Ishikawa (cell line): ENCODE data around the gene KRTAP9-8.

Source experiments
- CEBPB ChIP-seq: IDR thresholded peaks from 2 replicates; pipeline ENCODE4 v1.6.1; 2012
- CREB1 ChIP-seq: IDR thresholded peaks from 2 replicates; pipeline ENCODE4 v1.6.1; 2012; ENCODE audit warnings: low read depth
- EGR1 ChIP-seq: IDR thresholded peaks from 2 replicates; pipeline ENCODE4 v1.6.1; 2012
- EP300 ChIP-seq: IDR thresholded peaks from 2 replicates; pipeline ENCODE4 v1.6.1; 2012; ENCODE audit warnings: borderline replicate concordance
- FOXM1 ChIP-seq: IDR thresholded peaks from 2 replicates; pipeline ENCODE4 v1.6.1; 2012; ENCODE audit warnings: low read depth, borderline replicate concordance
- NFIC ChIP-seq: IDR thresholded peaks from 2 replicates; pipeline ENCODE4 v1.6.1; 2012
- RAD21 ChIP-seq: IDR thresholded peaks from 2 replicates; pipeline ENCODE4 v1.6.1; 2012; ENCODE audit warnings: low read depth
- REST ChIP-seq: IDR thresholded peaks from 2 replicates; pipeline ENCODE4 v1.6.1; 2012; ENCODE audit warnings: low read depth, mild to moderate bottlenecking
- TAF1 ChIP-seq: IDR thresholded peaks from 2 replicates; pipeline ENCODE4 v1.6.1; 2012; ENCODE audit warnings: low read depth, mild to moderate bottlenecking
- TCF12 ChIP-seq: IDR thresholded peaks from 2 replicates; pipeline ENCODE4 v1.6.1; 2012; ENCODE audit warnings: low read depth
- TEAD4 ChIP-seq: IDR thresholded peaks from 2 replicates; pipeline ENCODE4 v1.6.1; 2012
- USF1 ChIP-seq: IDR thresholded peaks from 2 replicates; pipeline ENCODE4 v1.6.1; 2012
- YY1 ChIP-seq: IDR thresholded peaks from 2 replicates; pipeline ENCODE4 v1.6.1; 2012; ENCODE audit warnings: low read depth
- ZBTB7A ChIP-seq: IDR thresholded peaks from 2 replicates; pipeline ENCODE4 v1.6.1; 2012; ENCODE audit warnings: low read depth
- TF ChIP-seq, protein P1 (sequence below): IDR thresholded peaks from 2 replicates; pipeline ENCODE4 v1.6.1; 2012

KRTAP9-8 gene

GRCh38 chr17:41226051-41226450, 11.7 kb upstream of the KRTAP9-8 start:
- TF ChIP-seq FOXM1 (no peak), YY1 (no peak), CREB1 (no peak), ZBTB7A (no peak), CEBPB (no peak), EP300 (no peak), TCF12 (no peak), TAF1 (no peak), TEAD4 (no peak), NFIC (no peak), RAD21 (no peak), EGR1 (no peak), REST (no peak), USF1 (no peak)
- TF ChIP-seq, protein P1, sequence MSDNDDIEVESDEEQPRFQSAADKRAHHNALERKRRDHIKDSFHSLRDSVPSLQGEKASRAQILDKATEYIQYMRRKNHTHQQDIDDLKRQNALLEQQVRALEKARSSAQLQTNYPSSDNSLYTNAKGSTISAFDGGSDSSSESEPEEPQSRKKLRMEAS = no peak

DNA sequence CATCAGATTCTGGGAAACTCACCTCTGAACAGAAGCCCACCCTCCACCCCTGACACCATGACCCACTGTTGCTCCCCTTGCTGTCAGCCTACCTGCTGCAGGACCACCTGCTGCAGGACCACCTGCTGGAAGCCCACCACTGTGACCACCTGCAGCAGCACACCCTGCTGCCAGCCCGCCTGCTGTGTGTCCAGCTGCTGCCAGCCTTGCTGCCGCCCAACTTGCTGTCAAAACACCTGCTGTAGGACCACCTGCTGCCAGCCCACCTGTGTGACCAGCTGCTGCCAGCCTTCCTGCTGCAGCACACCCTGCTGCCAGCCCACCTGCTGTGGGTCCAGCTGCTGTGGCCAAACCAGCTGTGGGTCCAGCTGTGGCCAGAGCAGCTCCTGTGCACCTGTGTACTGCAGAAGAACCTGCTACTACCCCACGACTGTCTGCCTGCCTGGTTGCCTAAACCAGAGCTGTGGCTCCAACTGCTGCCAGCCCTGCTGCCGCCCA, 11.2 kb upstream of the KRTAP9-8 start, which contains the start of gene KRTAP9-2:
Gene KRTAP9-2 (plus strand): TSS at position 51 of the 498 bp plus-strand sequence. CDS start 7 bp downstream, at position 58.
- TF ChIP-seq TCF12 = peak; percentile 73

DNA sequence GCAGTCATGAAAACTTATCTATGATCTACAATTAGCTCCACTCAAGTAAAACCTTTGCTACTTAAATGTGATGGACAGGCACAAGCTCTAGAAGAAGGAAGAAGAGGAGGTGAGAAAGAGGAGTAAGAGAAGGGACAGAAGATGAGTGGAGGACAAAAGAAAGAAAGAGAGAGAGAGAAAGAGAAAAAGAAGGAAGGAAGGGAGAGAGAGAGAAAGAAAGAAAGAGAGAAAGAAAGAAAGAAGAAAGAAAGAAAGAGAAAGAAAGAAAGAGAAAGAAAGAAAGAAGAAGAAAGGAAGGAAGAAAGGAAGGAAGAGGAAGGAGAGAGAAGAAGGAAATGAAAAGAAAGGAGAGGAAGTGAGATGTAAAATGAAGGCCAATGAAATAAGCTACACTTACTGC, 7.7 kb upstream of the KRTAP9-8 start:
- no peak for TF ChIP-seq FOXM1
- no peak for TF ChIP-seq NFIC
- TF ChIP-seq, protein P1 = no peak
- no peak for TF ChIP-seq CREB1
- no peak for TF ChIP-seq CEBPB
- TF ChIP-seq RAD21 = no peak
- TF ChIP-seq TAF1 = no peak
- TF ChIP-seq REST = no peak
- no peak for TF ChIP-seq ZBTB7A
- TF ChIP-seq TCF12 = no peak
- TF ChIP-seq EP300 = no peak
- TF ChIP-seq USF1 = no peak
- no peak for TF ChIP-seq YY1
- TF ChIP-seq EGR1 = no peak
- no peak for TF ChIP-seq TEAD4

- TF ChIP-seq TEAD4 (no peak), TCF12 (no peak), REST (no peak), EP300 (no peak), FOXM1 (no peak)
Measured at GRCh38 chr17:41231731-41232130, 6.1 kb upstream of the KRTAP9-8 start.

- peak; percentile 92 for TF ChIP-seq TCF12
Measured at GRCh38 chr17:41232399-41233105, 5.2 kb upstream of the KRTAP9-8 start, which contains the start of gene KRTAP9-3. Gene KRTAP9-3, plus strand, starts transcription at chr17:41232449. Its CDS starts 53 bp downstream, at chr17:41232502.
